ENCODE measurements around the gene ZNF804A.

Gene ZNF804A

GRCh38 chr2:184692141-184692734, 93.9 kb downstream of the ZNF804A start:
- no peak for DNase-seq (ENCODE audit: low spot score)
- no peak for TF ChIP-seq CTCF (IDR thresholded peaks at IDR 0.05)
- H3K27ac ChIP-seq: no peak overlapping the region

GRCh38 chr2:184696644-184697043, 98.3 kb downstream of the ZNF804A start:
- H3K27ac ChIP-seq: no peak overlapping the region
- H3K4me3 ChIP-seq: no peak overlapping the region
- no peak for TF ChIP-seq CTCF (IDR thresholded peaks at IDR 0.05)
- DNase-seq (ENCODE audit: low spot score): no peak

More at GRCh38 chr2:184692141-184692734, 93.9 kb downstream of the ZNF804A start:
- H3K4me3 ChIP-seq: no peak overlapping the region

GRCh38 chr2:184698476-184698875, 100.1 kb downstream of the ZNF804A start:
- Histone ChIP-seq H3K27ac (no peak overlapping the region), H3K4me3 (no peak overlapping the region)
- no peak for DNase-seq (ENCODE audit: low spot score)
- TF ChIP-seq CTCF (IDR thresholded peaks at IDR 0.05): no peak

GRCh38 chr2:184721881-184722280, 123.6 kb downstream of the ZNF804A start:
- DNase-seq (ENCODE audit: low spot score): no peak
- TF ChIP-seq CTCF (IDR thresholded peaks at IDR 0.05): no peak
- no peak overlapping the region for H3K27ac ChIP-seq
- no peak overlapping the region for H3K4me3 ChIP-seq

GRCh38 chr2:184727813-184728212, 129.5 kb downstream of the ZNF804A start:
- TF ChIP-seq CTCF (IDR thresholded peaks at IDR 0.05): no peak
- no peak for DNase-seq (ENCODE audit: low spot score)

GRCh38 chr2:184728411-184728810, 130.1 kb downstream of the ZNF804A start:
- Histone ChIP-seq H3K27ac (no peak overlapping the region), H3K4me3 (no peak overlapping the region)
- TF ChIP-seq CTCF (IDR thresholded peaks at IDR 0.05): no peak
- no peak for DNase-seq (ENCODE audit: low spot score)

More at GRCh38 chr2:184727813-184728212, 129.5 kb downstream of the ZNF804A start:
- H3K27ac ChIP-seq: no peak overlapping the region
- no peak overlapping the region for H3K4me3 ChIP-seq

GRCh38 chr2:184729581-184729980, 131.3 kb downstream of the ZNF804A start:
- no peak for TF ChIP-seq CTCF (IDR thresholded peaks at IDR 0.05)

More at GRCh38 chr2:184729581-184729980, 131.3 kb downstream of the ZNF804A start:
- no peak overlapping the region for H3K27ac ChIP-seq
- DNase-seq (ENCODE audit: low spot score): no peak
- H3K4me3 ChIP-seq: no peak overlapping the region

Data from coronary artery (tissue), 2 donors.